Measurements from ENCODE around the gene TP53I13. TPM values are rescaled to one million over a fixed set of nuclear protein-coding genes. Genes with fewer than 3 reads are reported as not detected.

Gene TP53I13
- total and polyA plus RNA-seq, 2 of the 4 experiments (the other 2 are of a cell fraction): 22.0 to 48.3 TPM

- H2AFZ ChIP-seq (replicated peaks; ENCODE audit: low read length, poor library complexity): peak within 1 kb of the TSS; percentile 96
- peak within 1 kb of the TSS; percentile 78 for H3K27ac ChIP-seq (ENCODE audit: insufficient read depth, low read length)
- peaks cover 3% of the 10 kb centered on the region for H3K4me1 ChIP-seq (ENCODE audit: control insufficient read depth, insufficient read depth, low read length)
- 0 out of 2 replicates have a peak, but pooled peaks have one; percentile 4 for TF ChIP-seq MAZ (IDR thresholded peaks at IDR 0.05; ENCODE audit: borderline replicate concordance, low read depth, low read length)
- no peak for TF ChIP-seq USF2 (IDR thresholded peaks at IDR 0.05; ENCODE audit: low read depth, low read length)
- in situ Hi-C loops (cut with MboI; ENCODE audit: low sequenced_read_pairs) (no loop called here), intact Hi-C loops (cut with micrococcal nuclease) (loop anchor here (10.0 kb wide), 1 partner anchor 422 kb away; no protein-coding TSS in a partner anchor), dilution Hi-C loops (cut with HindIII; ENCODE audit: low sequenced_read_pairs, unreplicated experiment) (no loop called here)
- peak within 1 kb of the TSS; percentile 92 for H3K4me2 ChIP-seq (ENCODE audit: low read depth, low read length)
- 7% methylated on average over 42 of the region's 94 CpGs; no CpG with 5 or more reads in 1 of the 2 experiments for WGBS, 2 experiments (ENCODE audit: extremely low coverage in 2 of 2, insufficient read length in 1 of 2)
- no peaks in the 10 kb centered on the region for H3K9me3 ChIP-seq (ENCODE audit: control insufficient read depth, insufficient read depth, low read length)
- H3K27me3 ChIP-seq (ENCODE audit: control insufficient read depth, insufficient read depth, low read length): no peaks in the 10 kb centered on the region
- H2AK5ac ChIP-seq (ENCODE audit: low read depth, low read length): peak within 1 kb of the TSS; percentile 29; the same call in 1 of the 2 replicates
- peak within 1 kb of the TSS; percentile 62 for H3K9ac ChIP-seq (ENCODE audit: low read depth, low read length)
- H3K56ac ChIP-seq (ENCODE audit: extremely low read depth, insufficient read depth, low read length): no peak within 1 kb of the TSS
- no peak within 1 kb of the TSS for H4K91ac ChIP-seq (ENCODE audit: insufficient read depth, low read depth, low read length)
- no peak within 1 kb of the TSS for H2BK15ac ChIP-seq (ENCODE audit: low read depth, low read length)
- H3K9me1 ChIP-seq (ENCODE audit: insufficient read depth, low read length): peaks cover 2% of the 10 kb centered on the region; the same call in 1 of the 2 replicates
- H3K36me3 ChIP-seq (ENCODE audit: control insufficient read depth, insufficient read depth, low read length): peaks cover 10% of the 10 kb centered on the region; the same call in 1 of the 2 replicates
- ChIA-PET CTCF (interaction anchor here (0.6 to 1.2 kb wide), 2 partner anchors 22 to 197 kb away, joined by 3 to 4 read pairs; no protein-coding TSS in a partner anchor), POLR2A (ENCODE audit: unreplicated experiment) (no interaction called here)
- no peak within 1 kb of the TSS for H2BK120ac ChIP-seq (ENCODE audit: low read depth, low read length)
- H2BK5ac ChIP-seq (ENCODE audit: low read depth, low read length, poor library complexity, severe bottlenecking): no peak within 1 kb of the TSS
- H3K4ac ChIP-seq (ENCODE audit: low read depth, low read length): peak within 1 kb of the TSS; percentile 63
- H2AK9ac ChIP-seq (replicated peaks; ENCODE audit: low read depth, low read length, poor library complexity): peak within 1 kb of the TSS; percentile 80
- peak within 1 kb of the TSS; percentile 50 to 67; a peak in 2 of 4 replicates for H4K8ac ChIP-seq (ENCODE audit: low read depth in 2 of 2, low read length in 2 of 2)
- DNase-seq (peak; percentile 59), ATAC-seq (ENCODE audit: low read depth) (peak; percentile 62)
- no peaks in the 10 kb centered on the region for H4K20me1 ChIP-seq (ENCODE audit: insufficient read depth, low read length)
- H3K18ac ChIP-seq (ENCODE audit: low read depth, low read length): no peak within 1 kb of the TSS
- BruUV-seq (replicated peaks): no TSS peak
- peak within 1 kb of the TSS; percentile 54; the same call in 1 of the 2 replicates for H3K23ac ChIP-seq (ENCODE audit: low read depth, low read length)
- H3K4me3 ChIP-seq (ENCODE audit: insufficient read depth, low read depth, low read length): peak within 1 kb of the TSS; percentile 97
- H3K14ac ChIP-seq (replicated peaks; ENCODE audit: low read depth, low read length): peak within 1 kb of the TSS; percentile 67; the same call in 1 of the 2 replicates
- H3K79me1 ChIP-seq (ENCODE audit: low read depth in 1 of 2, low read length in 2 of 2): peaks cover 5 to 37% of the 10 kb centered on the region in 2 experiments
- H4K5ac ChIP-seq (ENCODE audit: low read depth, low read length): no peak within 1 kb of the TSS
- H2BK20ac ChIP-seq (ENCODE audit: low read depth, low read length): no peak within 1 kb of the TSS
These were observed 1.8 kb upstream of the TP53I13 start, which contains the start of gene ABHD15 for GRCh38 chr17:29566473-29567303. Gene ABHD15 (minus strand): TSS chr17:29567037. CDS start chr17:29566966, 71 bp downstream.

Measured in IMR-90 (cell line).